ENCODE results near the gene OR5AN1. TPM values are rescaled to one million over a fixed set of nuclear protein-coding genes. Genes with fewer than 3 reads are reported as not detected.
"Not testable (repeated sequence)": the region's sequence is repeated elsewhere in the genome, so short reads cannot be mapped to it uniquely, and the experiment has no call there.

OR5AN1 gene
- total RNA-seq, 1 experiment from 2014 or later: not detected

DNA sequence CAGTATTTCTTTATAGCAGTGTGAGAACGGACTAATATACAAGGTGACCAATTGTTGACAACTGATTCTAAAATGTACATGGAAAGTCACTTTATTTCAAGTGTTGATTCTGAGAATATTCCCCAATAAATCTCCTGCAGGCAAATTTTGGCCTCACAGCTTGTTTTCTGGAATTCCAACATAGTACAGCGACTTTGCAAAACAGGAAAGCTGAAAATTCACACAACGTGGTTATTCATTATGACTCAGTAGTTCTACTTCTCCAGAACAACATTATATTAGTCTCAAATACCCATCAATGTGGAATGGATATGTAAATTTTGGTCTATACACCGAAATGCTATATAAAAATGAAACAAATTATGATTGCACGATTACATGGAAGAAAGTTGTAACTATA is 22.5 kb upstream of the OR5AN1 start:
- H3K36me3 ChIP-seq (ENCODE audit: control insufficient read depth, insufficient read depth, low read length): no peaks in the 10 kb centered on the region
- H3K4me3 ChIP-seq (ENCODE audit: low read depth in 2 of 2, low read length in 2 of 2): no peak overlapping the region
- ATAC-seq (no peak), DNase-seq (ENCODE audit: low read depth, low spot score) (no peak)
- no peaks in the 10 kb centered on the region for H3K27me3 ChIP-seq (ENCODE audit: control insufficient read depth, insufficient read depth, low read length)
- POLR2A ChIA-PET: no interaction called here
- CTCF ChIA-PET: no interaction called here
- in situ Hi-C loops (cut with HindIII; ENCODE audit: low pct_unique_long_range_greater_than_20kb, low sequenced_read_pairs): no loop called here
- intact Hi-C loops (cut with micrococcal nuclease; ENCODE audit: unreplicated experiment): no loop called here
- H3K4me1 ChIP-seq (ENCODE audit: control insufficient read depth, insufficient read depth, low read length): no peaks in the 10 kb centered on the region
- no peaks in the 10 kb centered on the region for H3K9me3 ChIP-seq (ENCODE audit: control insufficient read depth, insufficient read depth, low read depth, low read length)
- no peak overlapping the region for H3K27ac ChIP-seq (ENCODE audit: low read length)
- BruUV-seq (replicated peaks): no TSS peak
- TF ChIP-seq TCF7L2 (IDR thresholded peaks at IDR 0.05; ENCODE audit: low read depth, low read length): no peak
- TF ChIP-seq, protein P1, sequence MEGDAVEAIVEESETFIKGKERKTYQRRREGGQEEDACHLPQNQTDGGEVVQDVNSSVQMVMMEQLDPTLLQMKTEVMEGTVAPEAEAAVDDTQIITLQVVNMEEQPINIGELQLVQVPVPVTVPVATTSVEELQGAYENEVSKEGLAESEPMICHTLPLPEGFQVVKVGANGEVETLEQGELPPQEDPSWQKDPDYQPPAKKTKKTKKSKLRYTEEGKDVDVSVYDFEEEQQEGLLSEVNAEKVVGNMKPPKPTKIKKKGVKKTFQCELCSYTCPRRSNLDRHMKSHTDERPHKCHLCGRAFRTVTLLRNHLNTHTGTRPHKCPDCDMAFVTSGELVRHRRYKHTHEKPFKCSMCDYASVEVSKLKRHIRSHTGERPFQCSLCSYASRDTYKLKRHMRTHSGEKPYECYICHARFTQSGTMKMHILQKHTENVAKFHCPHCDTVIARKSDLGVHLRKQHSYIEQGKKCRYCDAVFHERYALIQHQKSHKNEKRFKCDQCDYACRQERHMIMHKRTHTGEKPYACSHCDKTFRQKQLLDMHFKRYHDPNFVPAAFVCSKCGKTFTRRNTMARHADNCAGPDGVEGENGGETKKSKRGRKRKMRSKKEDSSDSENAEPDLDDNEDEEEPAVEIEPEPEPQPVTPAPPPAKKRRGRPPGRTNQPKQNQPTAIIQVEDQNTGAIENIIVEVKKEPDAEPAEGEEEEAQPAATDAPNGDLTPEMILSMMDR (IDR thresholded peaks at IDR 0.05): no peak
- TF ChIP-seq, protein P2, sequence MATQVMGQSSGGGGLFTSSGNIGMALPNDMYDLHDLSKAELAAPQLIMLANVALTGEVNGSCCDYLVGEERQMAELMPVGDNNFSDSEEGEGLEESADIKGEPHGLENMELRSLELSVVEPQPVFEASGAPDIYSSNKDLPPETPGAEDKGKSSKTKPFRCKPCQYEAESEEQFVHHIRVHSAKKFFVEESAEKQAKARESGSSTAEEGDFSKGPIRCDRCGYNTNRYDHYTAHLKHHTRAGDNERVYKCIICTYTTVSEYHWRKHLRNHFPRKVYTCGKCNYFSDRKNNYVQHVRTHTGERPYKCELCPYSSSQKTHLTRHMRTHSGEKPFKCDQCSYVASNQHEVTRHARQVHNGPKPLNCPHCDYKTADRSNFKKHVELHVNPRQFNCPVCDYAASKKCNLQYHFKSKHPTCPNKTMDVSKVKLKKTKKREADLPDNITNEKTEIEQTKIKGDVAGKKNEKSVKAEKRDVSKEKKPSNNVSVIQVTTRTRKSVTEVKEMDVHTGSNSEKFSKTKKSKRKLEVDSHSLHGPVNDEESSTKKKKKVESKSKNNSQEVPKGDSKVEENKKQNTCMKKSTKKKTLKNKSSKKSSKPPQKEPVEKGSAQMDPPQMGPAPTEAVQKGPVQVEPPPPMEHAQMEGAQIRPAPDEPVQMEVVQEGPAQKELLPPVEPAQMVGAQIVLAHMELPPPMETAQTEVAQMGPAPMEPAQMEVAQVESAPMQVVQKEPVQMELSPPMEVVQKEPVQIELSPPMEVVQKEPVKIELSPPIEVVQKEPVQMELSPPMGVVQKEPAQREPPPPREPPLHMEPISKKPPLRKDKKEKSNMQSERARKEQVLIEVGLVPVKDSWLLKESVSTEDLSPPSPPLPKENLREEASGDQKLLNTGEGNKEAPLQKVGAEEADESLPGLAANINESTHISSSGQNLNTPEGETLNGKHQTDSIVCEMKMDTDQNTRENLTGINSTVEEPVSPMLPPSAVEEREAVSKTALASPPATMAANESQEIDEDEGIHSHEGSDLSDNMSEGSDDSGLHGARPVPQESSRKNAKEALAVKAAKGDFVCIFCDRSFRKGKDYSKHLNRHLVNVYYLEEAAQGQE (IDR thresholded peaks at IDR 0.05; ENCODE audit: insufficient read depth in 1 of 2, low read depth in 2 of 2, low read length in 1 of 2): no peak
- no peak for TF ChIP-seq SIN3A (IDR thresholded peaks at IDR 0.05; ENCODE audit: borderline replicate concordance, insufficient read depth, low read depth, low read length)

DNA sequence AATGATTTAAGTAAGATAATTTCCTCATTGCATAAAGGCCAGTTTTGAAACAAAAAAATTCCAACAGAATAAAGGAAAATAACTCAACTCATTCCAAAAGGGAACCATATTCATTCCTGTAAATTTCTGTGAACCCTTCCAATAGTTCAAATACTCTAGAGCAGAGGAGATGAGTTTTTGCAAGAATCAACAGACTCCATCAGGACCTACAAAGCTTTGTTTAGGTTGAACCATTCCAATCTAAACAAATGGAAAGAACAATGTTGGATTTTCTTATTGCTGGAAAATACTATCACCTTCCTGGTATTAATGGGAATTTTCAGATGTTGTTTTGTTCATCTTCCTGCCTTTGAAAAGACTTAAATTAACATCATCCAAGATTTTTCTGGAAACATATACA is 21.8 kb upstream of the OR5AN1 start:
- no peaks in the 10 kb centered on the region for H3K27me3 ChIP-seq (ENCODE audit: control insufficient read depth, insufficient read depth, low read length)
- no TSS peak for BruUV-seq (replicated peaks)
- CTCF ChIA-PET: no interaction called here
- no peak overlapping the region for H3K27ac ChIP-seq (ENCODE audit: low read length)
- intact Hi-C loops (cut with micrococcal nuclease; ENCODE audit: unreplicated experiment) (no loop called here), in situ Hi-C loops (cut with HindIII; ENCODE audit: low pct_unique_long_range_greater_than_20kb, low sequenced_read_pairs) (no loop called here)
- H3K9me3 ChIP-seq (ENCODE audit: control insufficient read depth, insufficient read depth, low read depth, low read length): no peaks in the 10 kb centered on the region
- POLR2A ChIA-PET: no interaction called here
- no peak for DNase-seq (ENCODE audit: low read depth, low spot score)
- H3K4me3 ChIP-seq (ENCODE audit: low read depth in 2 of 2, low read length in 2 of 2): no peak overlapping the region
- H3K36me3 ChIP-seq (ENCODE audit: control insufficient read depth, insufficient read depth, low read length): no peaks in the 10 kb centered on the region
- TF ChIP-seq, protein P1 (IDR thresholded peaks at IDR 0.05): no peak
- TF ChIP-seq SIN3A (IDR thresholded peaks at IDR 0.05; ENCODE audit: borderline replicate concordance, insufficient read depth, low read depth, low read length) (no peak), TCF7L2 (IDR thresholded peaks at IDR 0.05; ENCODE audit: low read depth, low read length) (no peak), POLR2AphosphoS5 (IDR thresholded peaks at IDR 0.05; ENCODE audit: low read depth, low read length) (no peak)
- TF ChIP-seq, protein P2 (IDR thresholded peaks at IDR 0.05; ENCODE audit: insufficient read depth in 1 of 2, low read depth in 2 of 2, low read length in 1 of 2): no peak
- no peak for ATAC-seq
- no peaks in the 10 kb centered on the region for H3K4me1 ChIP-seq (ENCODE audit: control insufficient read depth, insufficient read depth, low read length)

DNA sequence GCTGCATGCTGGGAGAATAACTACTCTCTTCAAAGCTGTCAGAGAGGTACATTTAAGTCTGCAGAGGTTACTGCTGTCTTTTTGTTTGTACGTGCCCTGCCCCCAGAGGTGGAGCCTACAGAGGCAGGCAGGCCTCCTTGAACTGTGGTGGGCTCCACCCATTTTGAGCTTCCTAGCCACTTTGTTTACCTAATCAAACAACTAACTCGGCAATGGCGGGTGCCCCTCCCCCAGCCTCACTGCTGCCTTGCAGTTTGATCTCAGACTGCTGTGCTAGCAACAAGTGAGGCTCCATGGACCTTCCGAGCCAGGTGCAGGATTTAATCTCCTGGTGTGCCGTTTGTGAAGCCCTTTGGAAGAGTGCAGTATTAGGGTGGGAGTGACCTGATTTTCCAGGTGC is 9.0 kb upstream of the OR5AN1 start:
- H3K4me1 ChIP-seq (ENCODE audit: control insufficient read depth, insufficient read depth, low read length); in situ Hi-C loops (cut with HindIII; ENCODE audit: low pct_unique_long_range_greater_than_20kb, low sequenced_read_pairs); H3K9me3 ChIP-seq (ENCODE audit: control insufficient read depth, insufficient read depth, low read depth, low read length); DNase-seq (ENCODE audit: low read depth, low spot score); intact Hi-C loops (cut with micrococcal nuclease; ENCODE audit: unreplicated experiment); H3K36me3 ChIP-seq (ENCODE audit: control insufficient read depth, insufficient read depth, low read length); BruUV-seq (replicated peaks); H3K27me3 ChIP-seq (ENCODE audit: control insufficient read depth, insufficient read depth, low read length); CTCF ChIA-PET; ATAC-seq; H3K27ac ChIP-seq (ENCODE audit: low read length); POLR2A ChIA-PET; H3K4me3 ChIP-seq (ENCODE audit: low read depth in 2 of 2, low read length in 2 of 2): not testable (repeated sequence)

All from Panc1 (cell line).